ENCODE measurements around the gene EPHB2. TPM values are rescaled to one million over a fixed set of nuclear protein-coding genes. Genes with fewer than 3 reads are reported as not detected.
A peak's percentile ranks its signal among the peaks of the same experiment; 100 is the strongest.

EPHB2 gene
- polyA plus RNA-seq, 2 of the 4 experiments (the other 2 are of a cell fraction) = 13.0 to 35.3 TPM

- peaks cover 40% of the 10 kb centered on the region for H3K4me1 ChIP-seq
Observed at GRCh38 chr1:22825486-22826189, 115.0 kb downstream of the EPHB2 start.

GRCh38 chr1:22826604-22827580 lies 116.3 kb downstream of the EPHB2 start:
- H3K4me3 ChIP-seq = no peak overlapping the region
- DNase-seq (ENCODE audit: low read depth in 1 of 2, low spot score in 1 of 2) (no peak), FAIRE-seq (no peak), ATAC-seq (peak in 1 of 2 experiments; percentile 21; a peak in 1 of 6 replicates)
- POLR2A ChIA-PET = no interaction called here
- no peaks in the 10 kb centered on the region for H3K9me3 ChIP-seq
- H3K27ac ChIP-seq = peak overlapping the region; percentile 14 to 69; a peak in 4 of 6 replicates
- no peak for TF ChIP-seq CBX2 (IDR thresholded peaks at IDR 0.05; ENCODE audit: borderline replicate concordance, low read depth)
- TF ChIP-seq EP300 (IDR thresholded peaks at IDR 0.05) = no peak
- no peak for TF ChIP-seq FOSL2 (IDR thresholded peaks at IDR 0.05)
- no peak for TF ChIP-seq FOSL2 (CRISPR knock-in tag; IDR thresholded peaks at IDR 0.05)
- no peak for TF ChIP-seq GATA3 (IDR thresholded peaks at IDR 0.05; ENCODE audit: borderline replicate concordance)
- no peak for TF ChIP-seq MAX (IDR thresholded peaks at IDR 0.05)
- no peak for TF ChIP-seq HDAC2 (IDR thresholded peaks at IDR 0.05)
- no peak for TF ChIP-seq PHF8 (IDR thresholded peaks at IDR 0.05; ENCODE audit: borderline replicate concordance, low read depth)
- TF ChIP-seq CHD2 (IDR thresholded peaks at IDR 0.05; ENCODE audit: low read length, partially characterized antibody) = no peak
- TF ChIP-seq BHLHE40 (IDR thresholded peaks at IDR 0.05; ENCODE audit: low read depth, low read length) = no peak
- no peak for TF ChIP-seq KDM1A (IDR thresholded peaks at IDR 0.05; ENCODE audit: low read depth)
- TF ChIP-seq NFE2L2 (conservative IDR thresholded peaks at IDR 0.05; ENCODE audit: low read length) = no peak
- no peak for TF ChIP-seq HMGXB4 (CRISPR knock-in tag; IDR thresholded peaks at IDR 0.05; ENCODE audit: borderline replicate concordance)
- TF ChIP-seq HES2 (IDR thresholded peaks at IDR 0.05) = no peak
- TF ChIP-seq RFX5 (IDR thresholded peaks at IDR 0.05) = no peak
- H3K4me1 ChIP-seq = peaks cover 50% of the 10 kb centered on the region
- 90% methylated on average over 10 of the region's 15 CpGs for WGBS (ENCODE audit: missing lambda C conversion rate)
- CTCF ChIA-PET = interaction anchor here (1.7 kb wide), 1 partner anchor 11 kb away, joined by 6 read pairs; no protein-coding TSS in a partner anchor
- H3K4me2 ChIP-seq = peak overlapping the region; percentile 10; the same call in 1 of the 3 replicates

More at GRCh38 chr1:22825486-22826189, 115.0 kb downstream of the EPHB2 start:
- POLR2A ChIA-PET = no interaction called here
- Histone ChIP-seq H3K27ac (0 out of 6 replicates have a peak overlapping the region, but pooled peaks of 1 of the 2 experiments have one; percentile 4), H3K4me2 (no peak overlapping the region), H3K4me3 (no peak overlapping the region), H3K9me3 (no peaks in the 10 kb centered on the region)
- DNase-seq (ENCODE audit: low read depth in 1 of 2, low spot score in 1 of 2) = no peak
- WGBS (ENCODE audit: missing lambda C conversion rate) = 64% methylated on average over 4 of the region's 4 CpGs
- ATAC-seq = peak in 1 of 2 experiments; percentile 19; a peak in 2 of 6 replicates
- CTCF ChIA-PET = interaction anchor here (0.5 to 1.7 kb wide), 3 partner anchors 12 to 172 kb away, joined by 3 to 6 read pairs (median 4); no protein-coding TSS in a partner anchor
- no peak for TF ChIP-seq SMC3 (IDR thresholded peaks at IDR 0.05)
- TF ChIP-seq USF2 (IDR thresholded peaks at IDR 0.05) = no peak
- no peak for TF ChIP-seq POLR2AphosphoS2 (conservative IDR thresholded peaks at IDR 0.05; ENCODE audit: low read length)
- no peak for TF ChIP-seq PBX3 (IDR thresholded peaks at IDR 0.05)
- TF ChIP-seq POLR2A (IDR thresholded peaks at IDR 0.05; ENCODE audit: low read length) = no peak
- TF ChIP-seq RCOR1 (IDR thresholded peaks at IDR 0.05; ENCODE audit: low read depth, low read length) = no peak
- no peak for TF ChIP-seq ATOH8 (CRISPR knock-in tag; IDR thresholded peaks at IDR 0.05; ENCODE audit: low read depth)
- no peak for TF ChIP-seq CEBPB (IDR thresholded peaks at IDR 0.05)
- TF ChIP-seq EHF (CRISPR knock-in tag; IDR thresholded peaks at IDR 0.05) = no peak
- TF ChIP-seq NFE2L2 (conservative IDR thresholded peaks at IDR 0.05; ENCODE audit: low read length) = no peak
- TF ChIP-seq FOXS1 (CRISPR knock-in tag; IDR thresholded peaks at IDR 0.05) = no peak
- TF ChIP-seq HOXB13 (CRISPR knock-in tag; IDR thresholded peaks at IDR 0.05; ENCODE audit: low read depth) = no peak
- no peak for FAIRE-seq
